Natural killer cell (primary cell): Measurements from ENCODE around the gene TCF7L1. TPM values are rescaled to one million over a fixed set of nuclear protein-coding genes. Genes with fewer than 3 reads are reported as not detected.

ENCODE experiments used
- ATAC-seq, 3 donors: fragments of 150-1000 bp in 2 of 3; fragments of 200-7000 bp in 1 of 3; cut with Tn5 transposase; 1 replicate in 1 of 3; 2 replicates in 2 of 3; pipeline ENCODE4 v1.10.0; 2021; ENCODE audit warnings: mild to moderate bottlenecking in 2 of 3, moderate library complexity in 2 of 3
- DNase-seq, 2 donors: peaks; one replicate each; pipeline versions ENCODE4 v3.0.0 to v3.0.0-alpha.2; 2013 to 2021; ENCODE audit warnings: mixed read lengths in 1 of 2
- H3K27ac ChIP-seq: one replicate; pipeline ENCODE4 v1.5.1; 2013; ENCODE audit warnings: mild to moderate bottlenecking, low read length
- H3K27me3 ChIP-seq: one replicate; pipeline ENCODE4 v1.6.1; 2013; ENCODE audit warnings: low read length; ENCODE audit not compliant: control insufficient read depth, insufficient read depth
- H3K36me3 ChIP-seq: one replicate; pipeline ENCODE4 v1.6.1; 2013; ENCODE audit warnings: low read length; ENCODE audit not compliant: control insufficient read depth, insufficient read depth
- H3K4me1 ChIP-seq: one replicate; pipeline ENCODE4 v1.6.1; 2013; ENCODE audit warnings: low read length; ENCODE audit not compliant: control insufficient read depth, insufficient read depth
- H3K4me3 ChIP-seq: one replicate; pipeline ENCODE4 v1.5.1; 2013; ENCODE audit warnings: low read length
- H3K9me3 ChIP-seq: one replicate; pipeline ENCODE4 v1.6.1; 2013; ENCODE audit warnings: low read length; ENCODE audit not compliant: control insufficient read depth, insufficient read depth
- H3K27ac Mint-ChIP-seq, 2 donors: one replicate each; pipeline ENCODE4 v1.8.0; 2022; ENCODE audit warnings: mild to moderate bottlenecking in 2 of 2, mixed read lengths in 2 of 2, moderate library complexity in 1 of 2
- H3K27me3 Mint-ChIP-seq, 2 donors: one replicate each; pipeline ENCODE4 v1.8.0; 2022; ENCODE audit warnings: low read depth in 2 of 2, mixed read lengths in 2 of 2
- H3K36me3 Mint-ChIP-seq: one replicate; pipeline ENCODE4 v1.8.0; 2022; ENCODE audit warnings: mixed read lengths
- H3K4me1 Mint-ChIP-seq, 2 donors: one replicate each; pipeline ENCODE4 v1.8.0; 2022; ENCODE audit warnings: mixed read lengths in 2 of 2
- H3K4me3 Mint-ChIP-seq: one replicate; pipeline ENCODE4 v1.8.0; 2022; ENCODE audit warnings: mild to moderate bottlenecking, moderate library complexity, mixed read lengths
- H3K9me3 Mint-ChIP-seq, 2 donors: one replicate each; pipeline ENCODE4 v1.8.0; 2022; ENCODE audit warnings: mixed read lengths in 2 of 2
- WGBS: methylation state at CpG from one replicate; pipeline ENCODE4 v1.1.7; 2013; ENCODE audit warnings: missing lambda C conversion rate; ENCODE audit not compliant: insufficient coverage; 5-methylcytosine and 5-hydroxymethylcytosine counted together
- intact Hi-C: fragments of 100-400 bp; cut with micrococcal nuclease; formaldehyde crosslinking; loops from one replicate; pipeline ENCODE4 v1.14.2; 2022
- total RNA-seq, 4 donors: library from RNA; stranded (reverse); fragments of 120-200 nt in 1 of 4; gene quantifications; one replicate each; pipeline versions ENCODE4 v1.2.3 to v1.2.4, GENCODE V29; 2013 to 2022
- TF ChIP-seq, protein P1 (sequence below): fragments of 200-600 bp; IDR thresholded peaks from one replicate; pipeline ENCODE4 v1.8.0; 2022; ENCODE audit warnings: antibody characterized with exemption

Gene TCF7L1
- total RNA-seq, 3 donors from 2014 or later (not counting 1 experiment from before 2014, with no cell fraction given) = not detected

- peaks cover 21 to 34% of the 10 kb centered on the region in 2 donors for H3K4me1 Mint-ChIP-seq
- 97% methylated on average over 5 of the region's 7 CpGs for WGBS
- peaks cover 0 to 8% of the 10 kb centered on the region in 2 donors for H3K27me3 Mint-ChIP-seq
- TF ChIP-seq, protein P1, sequence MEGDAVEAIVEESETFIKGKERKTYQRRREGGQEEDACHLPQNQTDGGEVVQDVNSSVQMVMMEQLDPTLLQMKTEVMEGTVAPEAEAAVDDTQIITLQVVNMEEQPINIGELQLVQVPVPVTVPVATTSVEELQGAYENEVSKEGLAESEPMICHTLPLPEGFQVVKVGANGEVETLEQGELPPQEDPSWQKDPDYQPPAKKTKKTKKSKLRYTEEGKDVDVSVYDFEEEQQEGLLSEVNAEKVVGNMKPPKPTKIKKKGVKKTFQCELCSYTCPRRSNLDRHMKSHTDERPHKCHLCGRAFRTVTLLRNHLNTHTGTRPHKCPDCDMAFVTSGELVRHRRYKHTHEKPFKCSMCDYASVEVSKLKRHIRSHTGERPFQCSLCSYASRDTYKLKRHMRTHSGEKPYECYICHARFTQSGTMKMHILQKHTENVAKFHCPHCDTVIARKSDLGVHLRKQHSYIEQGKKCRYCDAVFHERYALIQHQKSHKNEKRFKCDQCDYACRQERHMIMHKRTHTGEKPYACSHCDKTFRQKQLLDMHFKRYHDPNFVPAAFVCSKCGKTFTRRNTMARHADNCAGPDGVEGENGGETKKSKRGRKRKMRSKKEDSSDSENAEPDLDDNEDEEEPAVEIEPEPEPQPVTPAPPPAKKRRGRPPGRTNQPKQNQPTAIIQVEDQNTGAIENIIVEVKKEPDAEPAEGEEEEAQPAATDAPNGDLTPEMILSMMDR = no peak
- peaks cover 6% of the 10 kb centered on the region for H3K9me3 ChIP-seq
- H3K36me3 Mint-ChIP-seq = no peaks in the 10 kb centered on the region
- intact Hi-C loops = no loop called here
- peak overlapping the region; percentile 53 to 68 for H3K27ac Mint-ChIP-seq
- H3K9me3 Mint-ChIP-seq = no peaks in the 10 kb centered on the region
- no peaks in the 10 kb centered on the region for H3K27me3 ChIP-seq
- H3K4me1 ChIP-seq = peaks cover 8% of the 10 kb centered on the region
- H3K4me3 ChIP-seq = no peak overlapping the region
- ATAC-seq = no peak
- H3K36me3 ChIP-seq = no peaks in the 10 kb centered on the region
- H3K27ac ChIP-seq = no peak overlapping the region
- no peak for DNase-seq
- H3K4me3 Mint-ChIP-seq = no peak overlapping the region
Measured at GRCh38 chr2:85177031-85177824, 44.0 kb downstream of the TCF7L1 start.

GRCh38 chr2:85178154-85178553 lies 45.0 kb downstream of the TCF7L1 start:
- Histone ChIP-seq H3K27ac (no peak overlapping the region), H3K27me3 (no peaks in the 10 kb centered on the region), H3K9me3 (peaks cover 6% of the 10 kb centered on the region), H3K4me1 (peaks cover 8% of the 10 kb centered on the region), H3K36me3 (no peaks in the 10 kb centered on the region), H3K4me3 (no peak overlapping the region)
- no peak overlapping the region for H3K4me3 Mint-ChIP-seq
- H3K27me3 Mint-ChIP-seq = peaks cover 0 to 5% of the 10 kb centered on the region in 2 donors
- intact Hi-C loops = no loop called here
- no peaks in the 10 kb centered on the region for H3K36me3 Mint-ChIP-seq
- no peaks in the 10 kb centered on the region for H3K9me3 Mint-ChIP-seq
- H3K27ac Mint-ChIP-seq = peak overlapping the region; percentile 53 to 68
- H3K4me1 Mint-ChIP-seq = peaks cover 21 to 34% of the 10 kb centered on the region in 2 donors
- no peak for DNase-seq
- TF ChIP-seq, protein P1 = no peak
- 100% methylated on average over 1 of the region's 1 CpG for WGBS
- ATAC-seq = peak in 1 of 3 donors; percentile 46

DNA sequence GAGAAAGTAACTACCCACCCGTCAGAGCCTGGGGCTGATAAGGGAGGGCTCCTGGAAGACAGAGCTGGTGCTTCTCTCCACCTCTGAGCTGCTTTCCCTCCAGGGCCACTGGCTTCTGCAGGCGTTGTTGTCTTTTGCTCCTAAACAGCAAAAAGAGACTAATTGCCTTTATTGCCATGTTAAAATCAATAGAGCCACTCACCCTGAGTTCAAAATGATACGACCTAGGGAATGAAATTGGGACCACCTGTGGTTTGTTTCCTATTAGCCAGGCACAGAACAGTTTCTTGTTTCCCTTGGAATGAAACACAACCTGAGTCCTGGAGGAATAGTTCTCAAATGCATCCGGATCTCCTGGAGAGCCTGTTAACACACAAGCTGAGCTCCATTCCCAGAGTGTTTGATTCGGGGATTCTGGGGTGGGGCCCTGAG lies 45.8 kb downstream of the TCF7L1 start:
- Histone ChIP-seq H3K36me3 (no peaks in the 10 kb centered on the region), H3K27me3 (no peaks in the 10 kb centered on the region), H3K9me3 (peaks cover 6% of the 10 kb centered on the region), H3K4me3 (no peak overlapping the region), H3K27ac (no peak overlapping the region), H3K4me1 (peaks cover 8% of the 10 kb centered on the region)
- TF ChIP-seq, protein P1 = no peak
- Mint-ChIP-seq H3K36me3 (no peaks in the 10 kb centered on the region), H3K4me3 (no peak overlapping the region), H3K4me1 (peaks cover 24 to 34% of the 10 kb centered on the region in 2 donors), H3K27ac (peak overlapping the region in 1 of 2 donors; percentile 68), H3K27me3 (peaks cover 0 to 6% of the 10 kb centered on the region in 2 donors), H3K9me3 (no peaks in the 10 kb centered on the region)
- no peak for DNase-seq
- 79% methylated on average over 5 of the region's 5 CpGs for WGBS
- intact Hi-C loops = no loop called here
- ATAC-seq = no peak
